Measurements from ENCODE around the gene AURKA.
"Not testable (repeated sequence)": the region's sequence is repeated elsewhere in the genome, so short reads cannot be mapped to it uniquely, and the experiment has no call there.

Gene AURKA

GRCh38 chr20:56414842-56415765, 23.1 kb upstream of the AURKA start:
- FAIRE-seq: no peak
- no peak for TF ChIP-seq PAX5 (IDR thresholded peaks at IDR 0.05; ENCODE audit: insufficient read depth, low read length, severe bottlenecking)
- TF ChIP-seq POLR2A (IDR thresholded peaks at IDR 0.05; ENCODE audit: low read depth, low read length): no peak
- no peak for TF ChIP-seq POLR2AphosphoS5 (IDR thresholded peaks at IDR 0.05; ENCODE audit: low read depth, low read length)

GRCh38 chr20:56412949-56413348, 20.9 kb upstream of the AURKA start:
- FAIRE-seq (no peak), DNase-seq (ENCODE audit: insufficient read length, low spot score) (no peak)
- TF ChIP-seq PAX5 (IDR thresholded peaks at IDR 0.05; ENCODE audit: insufficient read depth, low read length, severe bottlenecking): no peak
- TF ChIP-seq SPI1 (IDR thresholded peaks at IDR 0.05; ENCODE audit: low read depth, low read length): no peak
- no peak for TF ChIP-seq POLR2AphosphoS5 (IDR thresholded peaks at IDR 0.05; ENCODE audit: low read depth, low read length)
- no peak for TF ChIP-seq TAF1 (IDR thresholded peaks at IDR 0.05; ENCODE audit: low read depth, low read length)
- TF ChIP-seq POU2F2 (IDR thresholded peaks at IDR 0.05; ENCODE audit: low read depth, low read length): no peak

More at GRCh38 chr20:56414842-56415765, 23.1 kb upstream of the AURKA start:
- no peak for DNase-seq (ENCODE audit: insufficient read length, low spot score)

GRCh38 chr20:56412473-56412790, 20.4 kb upstream of the AURKA start:
- no peak for TF ChIP-seq TAF1 (IDR thresholded peaks at IDR 0.05; ENCODE audit: low read depth, low read length)
- TF ChIP-seq SPI1 (IDR thresholded peaks at IDR 0.05; ENCODE audit: low read depth, low read length): no peak
- TF ChIP-seq POLR2AphosphoS5 (IDR thresholded peaks at IDR 0.05; ENCODE audit: low read depth, low read length): no peak
- TF ChIP-seq PAX5 (IDR thresholded peaks at IDR 0.05; ENCODE audit: insufficient read depth, low read length, severe bottlenecking): no peak
- TF ChIP-seq POLR2A (IDR thresholded peaks at IDR 0.05; ENCODE audit: low read depth, low read length): no peak
- no peak for TF ChIP-seq POU2F2 (IDR thresholded peaks at IDR 0.05; ENCODE audit: low read depth, low read length)
- DNase-seq (ENCODE audit: insufficient read length, low spot score) (no peak), FAIRE-seq (peak; percentile 23)

GRCh38 chr20:56411759-56412472, 19.9 kb upstream of the AURKA start, which contains the start of gene CASS4:
Gene CASS4, plus strand, starts transcription at chr20:56412260. Its CDS starts 199 bp downstream, at chr20:56412459.
- no peak for DNase-seq (ENCODE audit: insufficient read length, low spot score)
- peak; percentile 80 for FAIRE-seq
- no peak for TF ChIP-seq POLR2AphosphoS5 (IDR thresholded peaks at IDR 0.05; ENCODE audit: low read depth, low read length)
- TF ChIP-seq POLR2A (IDR thresholded peaks at IDR 0.05; ENCODE audit: low read depth, low read length): no peak
- TF ChIP-seq PAX5 (IDR thresholded peaks at IDR 0.05; ENCODE audit: insufficient read depth, low read length, severe bottlenecking): no peak
- no peak for TF ChIP-seq SPI1 (IDR thresholded peaks at IDR 0.05; ENCODE audit: low read depth, low read length)
- no peak for TF ChIP-seq TAF1 (IDR thresholded peaks at IDR 0.05; ENCODE audit: low read depth, low read length)

GRCh38 chr20:56411287-56411686, 19.3 kb upstream of the AURKA start:
- not testable (repeated sequence) for DNase-seq (ENCODE audit: insufficient read length, low spot score); FAIRE-seq

- no peak for TF ChIP-seq POLR2AphosphoS5 (IDR thresholded peaks at IDR 0.05; ENCODE audit: low read depth, low read length)
- no peak for TF ChIP-seq SPI1 (IDR thresholded peaks at IDR 0.05; ENCODE audit: low read depth, low read length)
- no peak for TF ChIP-seq POU2F2 (IDR thresholded peaks at IDR 0.05; ENCODE audit: low read depth, low read length)
- TF ChIP-seq PAX5 (IDR thresholded peaks at IDR 0.05; ENCODE audit: insufficient read depth, low read length, severe bottlenecking): no peak
- no peak for TF ChIP-seq POLR2A (IDR thresholded peaks at IDR 0.05; ENCODE audit: low read depth, low read length)
- TF ChIP-seq TAF1 (IDR thresholded peaks at IDR 0.05; ENCODE audit: low read depth, low read length): no peak
- FAIRE-seq (no peak), DNase-seq (ENCODE audit: insufficient read length, low spot score) (no peak)
These were observed 17.9 kb upstream of the AURKA start for GRCh38 chr20:56409956-56410355.

GRCh38 chr20:56409521-56409920, 17.5 kb upstream of the AURKA start:
- TF ChIP-seq TAF1 (IDR thresholded peaks at IDR 0.05; ENCODE audit: low read depth, low read length) (no peak), POLR2A (IDR thresholded peaks at IDR 0.05; ENCODE audit: low read depth, low read length) (no peak), POLR2AphosphoS5 (IDR thresholded peaks at IDR 0.05; ENCODE audit: low read depth, low read length) (no peak), SPI1 (IDR thresholded peaks at IDR 0.05; ENCODE audit: low read depth, low read length) (no peak), PAX5 (IDR thresholded peaks at IDR 0.05; ENCODE audit: insufficient read depth, low read length, severe bottlenecking) (no peak), POU2F2 (IDR thresholded peaks at IDR 0.05; ENCODE audit: low read depth, low read length) (no peak)
- FAIRE-seq (no peak), DNase-seq (ENCODE audit: insufficient read length, low spot score) (no peak)

GRCh38 chr20:56406910-56407309, 14.9 kb upstream of the AURKA start:
- TF ChIP-seq POU2F2 (IDR thresholded peaks at IDR 0.05; ENCODE audit: low read depth, low read length) (no peak), TAF1 (IDR thresholded peaks at IDR 0.05; ENCODE audit: low read depth, low read length) (no peak), PAX5 (IDR thresholded peaks at IDR 0.05; ENCODE audit: insufficient read depth, low read length, severe bottlenecking) (no peak), POLR2AphosphoS5 (IDR thresholded peaks at IDR 0.05; ENCODE audit: low read depth, low read length) (no peak)
- FAIRE-seq (no peak), DNase-seq (ENCODE audit: insufficient read length, low spot score) (no peak)

- not testable (repeated sequence) for DNase-seq (ENCODE audit: insufficient read length, low spot score); FAIRE-seq
These were observed 13.3 kb upstream of the AURKA start for GRCh38 chr20:56405356-56405755.

GRCh38 chr20:56403465-56403864, 11.4 kb upstream of the AURKA start:
- no peak for DNase-seq (ENCODE audit: insufficient read length, low spot score)
- TF ChIP-seq PAX5 (IDR thresholded peaks at IDR 0.05; ENCODE audit: insufficient read depth, low read length, severe bottlenecking): no peak
- no peak for TF ChIP-seq SPI1 (IDR thresholded peaks at IDR 0.05; ENCODE audit: low read depth, low read length)
- no peak for TF ChIP-seq POU2F2 (IDR thresholded peaks at IDR 0.05; ENCODE audit: low read depth, low read length)
- no peak for FAIRE-seq

Data from GM12891 (cell line).